Omental fat pad (tissue), 4 donors: ENCODE data around the gene TTLL10. TPM values are rescaled to one million over a fixed set of nuclear protein-coding genes. Genes with fewer than 3 reads are reported as not detected.
"Not testable (repeated sequence)": the region's sequence is repeated elsewhere in the genome, so short reads cannot be mapped to it uniquely, and the experiment has no call there.

Source experiments
- ATAC-seq: fragments of 150-250 bp; one replicate; pipeline ENCODE4 v1.9.1; 2016; ENCODE audit warnings: mild to moderate bottlenecking, moderate library complexity; ENCODE audit not compliant: low FRiP score
- DNase-seq: peaks from one replicate; pipeline ENCODE4 v3.0.0-alpha.2; 2019; ENCODE audit warnings: low spot score
- total RNA-seq, 4 donors: library from RNA; depleted of rRNA; stranded (reverse); fragments of >200 nt; gene quantifications; one replicate each; pipeline ENCODE4 v1.1.0, GENCODE V29; 2016
- TF ChIP-seq, protein P1 (sequence below), 3 donors: fragments of 450-650 bp; IDR thresholded peaks; one replicate each; pipeline ENCODE4 v1.5.1; 2016 to 2017; ENCODE audit warnings: antibody characterized with exemption in 3 of 3, mild to moderate bottlenecking in 3 of 3, moderate library complexity in 2 of 3

The TTLL10 gene
- total RNA-seq, 4 donors from 2014 or later: 0.48 to 1.0 (median 0.95) TPM; not detected in 1

DNA sequence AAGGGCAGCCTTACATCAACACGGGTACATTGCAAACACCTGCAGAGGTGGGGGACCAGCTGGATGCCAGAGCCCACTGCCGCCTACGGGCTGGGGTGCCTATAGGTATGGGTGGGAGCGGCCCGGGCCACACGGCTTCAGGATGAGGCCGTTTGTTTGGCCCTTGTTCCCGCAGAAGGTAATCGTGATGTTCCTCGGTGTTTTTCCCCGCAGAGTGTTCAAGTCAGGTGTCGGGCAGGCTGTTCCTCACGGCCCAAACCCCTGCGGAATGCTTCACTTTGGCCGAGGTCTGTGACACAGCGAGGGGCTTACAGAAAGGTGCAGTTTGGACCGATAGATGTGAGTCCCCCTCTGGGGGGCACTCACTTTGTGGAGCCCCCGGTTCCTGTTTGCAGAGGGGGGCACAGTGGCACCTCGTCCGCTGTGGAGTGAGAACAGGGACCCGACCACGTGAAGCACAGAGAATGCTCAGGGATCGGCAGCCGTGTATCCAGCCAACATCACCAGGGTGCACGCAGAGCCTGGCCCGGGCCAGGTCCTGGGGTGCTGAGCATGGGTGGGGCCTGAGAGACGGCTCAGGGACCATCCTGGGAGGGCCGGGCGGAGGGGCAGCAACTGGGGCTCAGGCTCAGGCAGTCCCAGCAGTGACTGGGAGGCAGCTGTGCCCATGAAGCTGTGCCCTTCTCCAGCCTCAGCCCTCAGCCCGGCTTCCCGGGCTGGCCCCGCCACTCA lies 453 bp upstream of the TTLL10 start:
- TF ChIP-seq, protein P1, sequence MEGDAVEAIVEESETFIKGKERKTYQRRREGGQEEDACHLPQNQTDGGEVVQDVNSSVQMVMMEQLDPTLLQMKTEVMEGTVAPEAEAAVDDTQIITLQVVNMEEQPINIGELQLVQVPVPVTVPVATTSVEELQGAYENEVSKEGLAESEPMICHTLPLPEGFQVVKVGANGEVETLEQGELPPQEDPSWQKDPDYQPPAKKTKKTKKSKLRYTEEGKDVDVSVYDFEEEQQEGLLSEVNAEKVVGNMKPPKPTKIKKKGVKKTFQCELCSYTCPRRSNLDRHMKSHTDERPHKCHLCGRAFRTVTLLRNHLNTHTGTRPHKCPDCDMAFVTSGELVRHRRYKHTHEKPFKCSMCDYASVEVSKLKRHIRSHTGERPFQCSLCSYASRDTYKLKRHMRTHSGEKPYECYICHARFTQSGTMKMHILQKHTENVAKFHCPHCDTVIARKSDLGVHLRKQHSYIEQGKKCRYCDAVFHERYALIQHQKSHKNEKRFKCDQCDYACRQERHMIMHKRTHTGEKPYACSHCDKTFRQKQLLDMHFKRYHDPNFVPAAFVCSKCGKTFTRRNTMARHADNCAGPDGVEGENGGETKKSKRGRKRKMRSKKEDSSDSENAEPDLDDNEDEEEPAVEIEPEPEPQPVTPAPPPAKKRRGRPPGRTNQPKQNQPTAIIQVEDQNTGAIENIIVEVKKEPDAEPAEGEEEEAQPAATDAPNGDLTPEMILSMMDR (IDR thresholded peaks at IDR 0.05): no peak
- no peak for ATAC-seq
- no peak for DNase-seq

DNA sequence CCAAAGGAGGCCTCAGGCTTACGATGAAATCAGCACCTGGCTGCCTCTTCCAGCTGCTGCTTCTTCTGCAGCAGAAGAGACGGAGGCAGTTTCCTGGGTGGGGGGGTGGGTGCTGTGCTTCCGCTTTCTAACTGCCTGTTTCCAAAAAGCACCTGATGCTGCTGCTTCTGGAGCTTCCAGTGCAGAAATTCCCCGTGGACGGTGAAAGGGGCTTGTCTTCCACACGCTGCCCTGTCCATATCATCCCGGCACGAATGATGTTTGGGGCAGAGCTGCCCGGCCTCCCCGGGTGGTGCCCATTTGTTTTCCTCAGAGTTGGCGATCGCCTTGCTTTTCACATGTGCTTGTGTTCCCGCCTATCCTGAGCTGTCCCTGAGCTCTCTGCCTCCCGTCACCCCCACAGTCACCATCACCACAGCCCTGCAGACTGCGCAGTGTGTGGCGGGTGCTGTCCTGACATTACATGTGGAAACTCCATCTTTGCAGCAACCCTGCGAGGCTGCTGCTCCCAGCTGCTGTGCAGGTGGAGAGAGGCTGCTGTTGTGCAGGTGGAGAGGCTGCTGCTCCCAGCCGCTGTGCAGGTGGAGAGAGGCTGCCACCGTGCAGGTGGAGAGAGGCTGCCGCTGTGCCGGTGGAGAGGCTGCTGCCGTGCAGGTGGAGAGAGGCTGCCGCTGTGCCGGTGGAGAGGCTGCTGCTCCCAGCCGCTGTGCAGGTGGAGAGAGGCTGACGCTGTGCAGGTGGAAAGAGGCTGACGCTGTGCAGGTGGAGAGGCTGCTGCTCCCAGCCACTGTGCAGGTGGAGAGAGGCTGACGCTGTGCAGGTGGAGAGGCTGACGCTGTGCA lies 1.8 kb downstream of the TTLL10 start:
- TF ChIP-seq, protein P1 (IDR thresholded peaks at IDR 0.05): no peak
- DNase-seq: no peak

DNA sequence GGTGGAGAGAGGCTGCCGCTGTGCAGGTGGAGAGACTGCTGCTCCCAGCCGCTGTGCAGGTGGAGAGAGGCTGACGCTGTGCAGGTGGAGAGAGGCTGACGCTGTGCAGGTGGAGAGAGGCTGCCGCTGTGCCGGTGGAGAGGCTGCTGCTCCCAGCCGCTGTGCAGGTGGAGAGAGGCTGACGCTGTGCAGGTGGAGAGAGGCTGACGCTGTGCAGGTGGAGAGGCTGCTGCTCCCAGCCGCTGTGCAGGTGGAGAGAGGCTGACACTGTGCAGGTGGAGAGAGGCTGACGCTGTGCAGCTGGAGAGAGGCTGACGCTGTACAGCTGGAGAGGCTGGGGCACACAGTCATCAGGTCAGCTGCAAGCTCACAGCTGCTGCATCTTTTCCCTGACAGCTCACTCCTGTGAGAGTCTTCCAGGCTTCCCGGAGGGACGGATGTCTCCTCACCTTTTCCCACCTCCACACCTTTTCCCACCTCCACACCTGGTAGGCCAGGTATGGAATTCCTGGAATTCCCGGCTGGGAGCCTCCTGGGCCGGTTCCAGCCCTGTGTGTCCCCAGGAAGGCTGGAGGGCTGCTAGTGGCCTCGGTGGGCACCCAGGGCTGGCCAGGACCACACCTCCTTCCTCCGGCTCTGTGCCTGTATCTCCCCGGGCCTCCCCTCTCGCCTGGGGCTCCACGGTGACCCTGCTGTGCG lies 2.5 kb downstream of the TTLL10 start:
- not testable (repeated sequence) for ATAC-seq, DNase-seq

More for the DNA sequence above, 1.8 kb downstream of the TTLL10 start:
- no peak for ATAC-seq

DNA sequence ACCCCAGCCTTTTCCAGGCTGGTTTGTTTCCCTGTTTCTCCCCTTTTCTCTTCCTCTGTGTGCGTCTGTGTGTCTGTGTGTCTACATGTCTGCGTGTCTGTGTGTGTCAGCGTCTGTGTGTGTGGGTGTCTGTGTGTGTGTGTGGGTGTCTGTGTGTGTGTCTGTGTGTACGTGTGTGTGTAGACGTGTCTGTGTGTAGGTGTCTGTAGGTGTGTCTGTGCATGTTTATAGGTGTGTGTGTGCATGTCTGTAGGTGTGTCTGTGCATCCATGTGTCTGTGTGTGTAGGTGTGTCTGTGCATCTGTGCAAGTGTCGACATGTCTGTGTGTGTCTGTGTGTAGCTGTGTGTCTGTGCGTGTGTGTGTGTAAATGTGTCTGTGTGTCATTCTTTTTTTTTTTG lies 3.3 kb downstream of the TTLL10 start:
- TF ChIP-seq, protein P1 (IDR thresholded peaks at IDR 0.05): no peak
- no peak for ATAC-seq
- DNase-seq: no peak

DNA sequence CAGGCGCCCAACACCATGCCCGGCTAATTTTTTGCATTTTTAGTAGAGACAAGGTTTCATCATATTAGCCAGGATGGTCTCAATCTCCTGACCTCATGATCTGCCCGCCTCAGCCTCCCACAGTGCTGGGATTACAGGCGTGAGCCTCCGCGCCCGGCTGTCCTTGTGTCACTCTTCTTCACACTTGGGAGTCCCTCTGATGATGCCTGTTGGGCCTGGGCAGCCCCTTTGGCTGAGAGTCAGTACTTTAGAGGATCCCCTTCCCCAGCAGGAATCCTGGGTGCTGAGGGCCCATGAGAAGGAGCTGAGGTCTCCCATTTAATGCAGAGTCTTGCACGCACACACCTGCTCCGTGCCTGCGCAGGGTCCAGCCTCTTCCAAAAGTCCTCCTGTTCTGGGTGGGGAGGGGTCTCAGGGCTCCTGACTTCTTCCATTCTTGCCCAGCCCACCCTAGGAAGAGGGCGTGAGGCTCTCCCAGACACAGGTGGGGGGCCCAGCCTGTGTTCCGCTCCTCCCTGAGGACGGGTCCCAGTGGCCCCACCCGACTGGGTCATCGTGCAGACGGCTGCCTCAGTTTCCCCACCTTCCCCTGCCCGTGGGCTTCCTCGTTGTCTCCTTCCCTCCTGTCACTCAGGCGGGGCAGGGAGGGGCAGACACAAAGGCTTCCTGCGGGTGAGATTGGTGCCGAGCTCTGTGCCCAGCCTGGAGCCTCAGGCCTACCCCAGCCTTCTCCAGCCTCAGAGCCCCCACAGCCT lies 3.9 kb downstream of the TTLL10 start:
- TF ChIP-seq, protein P1 (IDR thresholded peaks at IDR 0.05): no peak
- ATAC-seq (no peak), DNase-seq (no peak)

DNA sequence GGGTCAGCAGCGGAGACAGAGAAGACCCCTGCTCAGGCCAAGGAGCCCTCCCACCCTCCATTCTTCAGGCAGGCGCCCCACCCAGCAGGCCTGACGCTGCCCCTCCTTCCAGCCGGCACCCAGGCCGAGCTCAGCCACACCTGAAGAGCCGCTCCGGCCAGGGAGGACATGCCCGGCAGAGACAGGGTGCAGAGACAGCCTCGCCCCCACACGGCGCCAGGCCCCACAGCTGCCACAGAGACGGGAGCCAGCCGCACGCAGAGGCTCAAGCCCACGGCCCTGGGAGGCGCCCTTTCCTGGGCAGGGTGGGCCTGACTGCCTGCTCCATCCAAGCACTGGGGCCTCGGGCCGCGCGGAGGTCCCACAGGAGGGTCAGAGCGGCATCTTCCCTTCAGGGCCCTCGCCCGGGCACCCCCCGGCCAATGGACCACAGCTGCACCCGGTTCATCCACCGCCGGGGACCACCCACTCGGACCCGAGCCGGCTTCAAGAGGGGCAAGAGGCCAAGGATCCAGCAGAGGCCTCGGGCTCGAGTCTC lies 5.2 kb downstream of the TTLL10 start:
- ATAC-seq (no peak), DNase-seq (no peak)
- TF ChIP-seq, protein P1 (IDR thresholded peaks at IDR 0.05): no peak
